Measurements from ENCODE around the gene CHRNB2.

CHRNB2 gene

DNA sequence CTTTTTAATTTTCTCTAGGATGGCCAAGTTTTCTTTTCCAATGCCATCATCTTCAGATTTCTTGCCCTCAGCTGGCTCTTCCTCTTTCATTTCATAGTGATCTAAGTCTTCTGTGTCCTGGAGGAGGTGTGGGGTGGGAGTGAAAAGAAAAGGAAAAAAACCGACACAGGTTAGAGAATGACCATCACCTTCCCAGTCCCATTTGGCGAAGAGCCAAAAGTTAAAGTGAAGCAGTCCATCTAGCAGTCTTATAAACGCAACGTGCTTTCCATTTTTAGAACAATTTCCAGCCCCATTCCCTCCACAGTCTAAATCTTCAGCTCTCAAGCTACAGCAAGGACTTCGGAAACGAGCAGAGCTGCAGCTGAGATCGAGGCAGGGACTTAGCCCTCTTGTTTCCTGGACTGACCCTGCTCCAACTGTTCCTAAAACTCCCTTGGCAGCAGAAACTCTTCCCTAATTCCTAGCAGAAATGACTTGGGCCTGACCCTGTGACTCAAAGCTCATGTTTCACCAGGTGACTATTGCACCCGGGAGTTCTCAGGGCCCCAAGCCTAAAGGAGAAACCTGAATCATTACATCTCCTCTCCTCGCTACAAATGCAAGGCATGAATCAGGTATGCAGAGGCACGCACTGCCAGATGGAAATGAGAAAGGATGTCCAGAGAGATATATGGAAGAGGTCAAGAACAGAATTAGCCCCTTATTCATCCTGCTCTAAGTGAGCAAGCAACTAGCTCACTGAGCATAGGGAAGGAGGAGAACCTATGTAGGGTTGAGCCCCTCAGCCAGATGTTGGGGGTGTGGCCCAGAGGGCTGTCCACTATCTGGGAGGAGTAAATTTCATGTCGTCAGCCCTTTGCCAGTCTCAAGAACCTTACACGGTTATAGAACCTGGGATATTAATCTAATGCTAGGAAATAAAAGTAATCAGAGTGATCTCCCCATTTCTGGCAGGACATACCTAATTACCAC is 14.2 kb upstream of the CHRNB2 start:
- DNase-seq = no peak

DNA sequence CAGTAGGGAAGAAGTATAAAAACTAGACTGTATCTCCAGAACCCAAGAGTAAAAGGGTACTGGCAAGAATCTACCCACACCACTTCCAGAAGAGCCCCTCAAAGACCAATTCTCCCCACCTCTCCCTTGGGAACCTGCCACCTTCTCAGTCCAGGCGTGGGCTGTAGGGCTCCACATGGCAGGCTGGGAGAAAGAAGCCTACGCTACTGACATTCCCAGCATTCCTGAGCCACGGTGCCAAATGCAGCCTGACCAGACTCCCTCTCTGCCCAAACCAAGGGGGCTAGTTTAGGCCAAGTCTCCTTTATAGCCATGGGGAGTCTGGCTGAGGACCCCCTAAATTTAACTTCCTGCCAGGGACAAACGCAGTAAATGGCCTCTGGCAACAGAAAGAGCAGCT is 11.2 kb upstream of the CHRNB2 start:
- DNase-seq = no peak

DNA sequence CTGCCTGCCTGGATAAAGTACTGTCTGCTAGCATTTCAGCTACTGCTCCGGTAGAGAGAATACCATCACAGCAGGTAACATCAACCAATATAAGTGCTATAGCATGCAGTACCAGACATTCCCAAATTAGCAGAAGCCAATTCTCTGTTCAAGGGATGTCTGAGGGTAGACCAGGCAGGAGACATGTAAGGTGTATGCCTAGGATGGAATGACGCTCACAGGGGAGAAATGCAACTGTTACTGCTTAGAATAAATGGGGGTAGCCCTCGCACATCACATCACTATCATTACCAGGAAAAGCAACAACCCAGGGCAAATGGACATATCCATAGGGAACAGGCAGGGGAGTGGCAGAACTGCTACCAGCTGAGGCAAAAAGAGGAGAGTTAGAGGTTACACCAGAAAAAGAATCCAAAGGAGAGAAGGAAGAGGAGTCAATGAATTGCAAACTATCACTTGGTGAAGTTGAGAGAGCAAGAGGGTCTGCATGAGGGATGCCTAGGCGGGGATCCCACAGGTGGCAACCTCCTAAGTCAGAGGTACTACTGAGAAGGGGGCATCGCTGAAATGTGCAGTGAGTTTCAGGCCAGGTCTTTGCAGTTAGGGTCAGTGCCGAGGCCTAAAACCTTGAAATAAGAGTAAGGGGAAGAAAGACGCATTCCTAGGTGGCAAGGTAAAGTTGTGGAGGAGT is 10.2 kb upstream of the CHRNB2 start:
- DNase-seq = no peak

DNA sequence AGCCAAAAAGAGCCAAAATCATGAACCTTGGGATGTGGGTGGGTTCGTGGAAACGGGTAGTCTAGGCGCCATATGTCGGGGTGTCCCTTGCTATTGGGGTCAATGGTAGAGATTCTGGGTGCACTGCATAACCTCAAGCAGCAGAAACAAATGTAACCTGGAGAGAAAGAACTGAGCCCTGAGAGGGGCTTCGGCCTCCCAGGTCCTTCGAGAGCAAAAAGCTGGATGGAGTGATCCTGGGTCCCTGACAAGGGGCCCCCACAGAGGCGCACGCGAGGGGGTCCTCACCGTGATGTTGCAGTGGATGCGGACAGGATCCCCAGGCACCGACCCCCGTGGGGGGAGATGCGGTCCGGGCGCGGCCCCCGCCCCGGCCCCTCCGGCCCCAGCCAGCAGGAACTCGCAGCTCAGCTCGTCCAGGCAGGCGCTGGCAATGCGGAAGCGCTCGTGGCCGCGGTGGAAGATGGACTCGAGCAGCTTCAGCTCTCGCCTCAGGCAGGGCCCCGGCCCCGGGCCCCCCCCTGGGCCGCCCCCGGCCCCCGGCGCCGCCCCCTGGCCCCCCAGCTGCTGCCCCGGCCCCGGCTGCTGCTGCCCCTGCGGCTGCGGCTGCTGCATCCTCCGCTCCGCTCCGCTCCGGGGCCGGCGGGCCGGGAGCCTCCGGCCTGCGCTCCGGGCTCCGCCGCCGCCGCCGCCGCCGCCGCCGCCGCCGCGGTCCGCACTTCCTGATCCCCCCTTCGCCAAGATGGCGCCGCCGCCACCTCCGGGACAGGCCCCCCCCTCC is 9.4 kb upstream of the CHRNB2 start, which contains the start of gene UBE2Q1:
Gene UBE2Q1 (minus strand): TSS at position 724 of the 781 bp plus-strand sequence. CDS start 109 bp downstream, at position 615.
- no peak for DNase-seq

DNA sequence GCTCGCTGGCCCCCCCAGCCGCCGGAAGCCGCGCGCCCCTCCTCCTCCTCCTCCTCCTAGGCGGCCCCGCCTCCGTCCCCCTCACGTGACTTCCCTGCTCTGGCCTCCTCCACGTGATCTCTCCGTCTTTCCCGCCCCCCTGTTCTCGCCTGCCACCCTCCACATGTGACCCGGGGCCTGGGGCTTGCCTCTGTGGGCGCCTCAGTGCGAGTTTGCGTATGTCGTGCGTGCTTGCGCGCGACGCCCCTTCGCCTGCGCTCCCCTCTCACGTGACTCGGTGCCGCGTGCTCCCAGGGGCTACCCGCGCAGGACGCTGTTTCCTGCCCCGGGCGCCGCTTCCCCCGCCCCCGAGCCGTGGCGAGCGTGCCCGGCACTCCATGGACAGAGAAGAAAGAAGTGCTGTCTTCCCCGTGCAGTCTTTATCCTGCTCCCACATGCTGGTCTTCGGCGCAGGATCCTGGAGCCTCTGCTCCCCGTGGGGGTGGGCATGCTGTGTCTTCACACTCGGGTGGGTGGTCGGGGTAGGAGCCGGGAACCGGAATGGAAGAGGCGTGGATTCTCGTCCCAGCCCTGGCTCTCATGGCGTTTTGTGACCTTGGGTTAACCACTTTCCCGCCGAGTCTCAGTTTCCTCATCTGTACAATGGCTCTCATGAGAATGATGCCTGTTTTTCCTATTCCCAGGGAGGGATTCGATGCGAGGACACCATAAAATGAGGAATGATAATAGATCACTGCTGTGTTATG is 8.7 kb upstream of the CHRNB2 start:
- DNase-seq = peak; percentile 94

DNA sequence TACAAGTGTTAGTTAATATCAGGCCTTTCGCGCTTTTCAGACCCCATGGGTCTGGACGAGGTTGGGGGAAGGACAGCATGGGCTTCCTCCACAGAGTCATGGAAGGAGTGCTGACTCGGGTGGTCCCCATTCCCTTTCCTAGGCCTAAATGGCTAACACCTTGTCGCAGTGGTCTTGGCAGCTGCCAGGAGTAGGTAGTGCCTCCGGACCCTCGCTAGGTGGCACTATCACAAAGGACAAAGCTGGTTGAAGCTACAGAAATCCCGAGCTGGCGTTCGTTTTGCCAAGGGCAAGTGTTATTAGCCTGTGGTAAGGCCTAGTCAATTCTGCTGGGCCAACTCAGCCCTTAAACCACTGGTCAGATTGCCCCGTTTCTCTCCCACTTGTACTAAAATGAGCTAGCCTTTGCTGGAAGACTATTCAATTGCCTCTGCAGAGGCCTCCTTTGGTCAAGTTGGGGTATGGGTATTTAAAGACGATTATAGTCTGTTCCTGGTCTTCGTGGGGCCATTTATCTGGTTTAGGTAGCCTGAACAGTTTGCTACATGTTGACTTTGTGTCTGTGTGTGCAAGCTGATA is 8.0 kb upstream of the CHRNB2 start:
- peak; percentile 72 for DNase-seq

DNA sequence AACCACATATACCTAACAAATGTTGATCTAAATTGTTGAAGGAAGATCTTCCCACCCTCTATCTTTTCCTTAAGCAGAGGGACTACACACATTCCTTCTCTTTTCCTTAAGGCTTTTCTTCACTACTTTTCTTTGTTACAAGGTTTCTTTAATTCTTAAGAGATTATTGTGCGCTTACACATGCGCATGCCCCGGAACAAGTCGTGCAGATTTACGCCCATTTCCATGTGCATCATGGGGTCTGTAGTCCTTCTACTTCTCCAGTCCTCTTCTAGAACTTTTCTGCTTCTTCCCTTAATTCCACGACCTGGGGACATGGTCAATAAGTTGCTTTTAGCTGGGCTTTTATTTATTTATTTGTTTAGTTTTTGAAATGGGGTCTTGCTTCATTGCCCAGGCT is 1.7 kb upstream of the CHRNB2 start:
- DNase-seq = no peak

DNA sequence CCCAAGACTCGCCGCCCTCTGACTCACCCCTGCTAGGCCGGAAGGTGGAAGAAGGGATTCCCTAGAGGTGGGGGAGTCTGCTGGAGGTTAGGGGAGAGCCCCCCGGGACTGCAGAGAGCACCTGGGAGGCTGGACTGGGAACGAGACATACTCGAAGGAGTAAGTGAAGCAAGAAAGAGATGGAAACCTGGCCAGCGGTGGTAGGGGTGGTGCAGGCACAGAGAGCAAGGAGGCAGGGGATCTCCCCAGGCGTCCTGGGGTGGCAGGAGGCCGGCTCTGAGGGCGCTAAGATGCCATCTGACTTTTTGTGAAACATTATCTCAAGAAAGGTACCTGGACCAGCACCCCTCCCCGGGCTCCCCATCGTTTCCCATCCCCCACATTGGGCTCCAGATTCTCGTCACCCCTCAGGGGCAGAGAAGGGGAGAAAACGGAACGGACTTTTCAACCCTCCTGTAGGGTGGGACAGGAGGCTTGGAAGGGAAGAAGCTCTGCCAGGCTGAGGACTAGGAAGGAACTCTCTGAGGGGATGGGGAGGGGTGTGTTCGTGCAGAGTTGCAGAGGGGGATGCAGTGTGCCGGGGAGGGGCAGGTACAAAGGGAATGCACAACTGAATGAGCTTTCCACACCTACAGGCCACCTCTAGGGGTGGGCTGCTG is 708 bp downstream of the CHRNB2 start:
- DNase-seq = peak; percentile 7

DNA sequence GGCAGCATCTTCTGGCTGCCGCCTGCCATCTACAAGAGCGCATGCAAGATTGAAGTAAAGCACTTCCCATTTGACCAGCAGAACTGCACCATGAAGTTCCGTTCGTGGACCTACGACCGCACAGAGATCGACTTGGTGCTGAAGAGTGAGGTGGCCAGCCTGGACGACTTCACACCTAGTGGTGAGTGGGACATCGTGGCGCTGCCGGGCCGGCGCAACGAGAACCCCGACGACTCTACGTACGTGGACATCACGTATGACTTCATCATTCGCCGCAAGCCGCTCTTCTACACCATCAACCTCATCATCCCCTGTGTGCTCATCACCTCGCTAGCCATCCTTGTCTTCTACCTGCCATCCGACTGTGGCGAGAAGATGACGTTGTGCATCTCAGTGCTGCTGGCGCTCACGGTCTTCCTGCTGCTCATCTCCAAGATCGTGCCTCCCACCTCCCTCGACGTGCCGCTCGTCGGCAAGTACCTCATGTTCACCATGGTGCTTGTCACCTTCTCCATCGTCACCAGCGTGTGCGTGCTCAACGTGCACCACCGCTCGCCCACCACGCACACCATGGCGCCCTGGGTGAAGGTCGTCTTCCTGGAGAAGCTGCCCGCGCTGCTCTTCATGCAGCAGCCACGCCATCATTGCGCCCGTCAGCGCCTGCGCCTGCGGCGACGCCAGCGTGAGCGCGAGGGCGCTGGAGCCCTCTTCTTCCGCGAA is 3.8 kb downstream of the CHRNB2 start:
- no peak for DNase-seq

DNA sequence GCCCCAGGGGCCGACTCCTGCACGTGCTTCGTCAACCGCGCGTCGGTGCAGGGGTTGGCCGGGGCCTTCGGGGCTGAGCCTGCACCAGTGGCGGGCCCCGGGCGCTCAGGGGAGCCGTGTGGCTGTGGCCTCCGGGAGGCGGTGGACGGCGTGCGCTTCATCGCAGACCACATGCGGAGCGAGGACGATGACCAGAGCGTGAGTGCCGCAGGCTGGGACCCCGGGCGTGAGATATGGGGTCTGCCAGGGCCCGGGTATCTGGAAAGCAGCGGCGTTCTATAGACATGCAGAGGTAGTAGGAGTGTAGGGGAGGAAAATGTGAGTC is 4.3 kb downstream of the CHRNB2 start:
- DNase-seq = no peak

DNA sequence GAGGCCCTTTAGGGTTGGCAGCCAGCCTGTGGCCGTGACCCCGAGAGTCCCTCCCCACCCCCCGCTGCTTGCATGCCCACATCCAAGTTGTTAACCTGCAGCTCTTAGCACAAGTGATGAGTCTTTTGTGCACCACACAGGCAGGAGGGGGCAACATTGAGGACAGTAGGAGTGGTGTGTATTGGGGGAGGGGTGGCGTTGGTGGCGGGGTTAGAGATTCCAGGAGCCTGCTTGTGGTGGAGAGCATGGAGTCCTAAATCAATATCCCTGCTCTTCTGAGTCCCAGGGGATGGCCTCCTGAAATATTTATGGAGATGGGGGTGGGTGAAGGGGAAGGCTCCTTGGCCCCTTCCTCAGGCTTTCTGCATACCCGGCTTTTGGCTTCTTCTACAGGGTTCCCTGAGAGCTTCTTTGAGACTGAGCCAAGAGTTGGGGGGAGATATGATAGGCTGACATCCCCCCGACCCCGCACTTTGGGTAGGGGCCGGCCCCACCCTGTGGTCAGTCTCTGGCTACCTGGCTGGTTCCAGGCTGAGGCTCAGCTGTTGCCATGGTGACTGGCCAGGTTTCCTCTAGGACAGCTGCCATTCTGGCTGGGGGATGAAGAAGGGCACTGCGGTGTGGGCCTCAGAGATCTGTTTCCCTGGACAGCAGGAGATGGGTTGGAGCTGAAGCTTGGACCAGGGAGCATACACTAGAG is 5.0 kb downstream of the CHRNB2 start:
- no peak for DNase-seq

DNA sequence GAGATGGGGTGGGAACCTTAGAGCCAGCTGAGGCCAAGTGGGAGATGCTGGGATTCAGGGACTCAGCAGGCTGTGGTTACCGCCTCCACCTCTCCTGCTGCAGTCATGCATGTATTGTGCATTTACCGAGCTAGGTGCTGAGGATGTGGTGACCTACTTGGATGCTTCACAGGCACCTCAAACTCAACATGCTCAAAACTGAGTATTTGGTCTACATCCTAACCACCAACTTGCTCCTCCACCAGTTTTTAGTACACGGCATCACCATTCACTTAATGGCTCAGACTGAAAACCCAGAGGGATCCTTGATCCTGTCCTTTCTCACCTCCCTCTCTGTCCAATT is 5.6 kb downstream of the CHRNB2 start:
- DNase-seq = no peak

DNA sequence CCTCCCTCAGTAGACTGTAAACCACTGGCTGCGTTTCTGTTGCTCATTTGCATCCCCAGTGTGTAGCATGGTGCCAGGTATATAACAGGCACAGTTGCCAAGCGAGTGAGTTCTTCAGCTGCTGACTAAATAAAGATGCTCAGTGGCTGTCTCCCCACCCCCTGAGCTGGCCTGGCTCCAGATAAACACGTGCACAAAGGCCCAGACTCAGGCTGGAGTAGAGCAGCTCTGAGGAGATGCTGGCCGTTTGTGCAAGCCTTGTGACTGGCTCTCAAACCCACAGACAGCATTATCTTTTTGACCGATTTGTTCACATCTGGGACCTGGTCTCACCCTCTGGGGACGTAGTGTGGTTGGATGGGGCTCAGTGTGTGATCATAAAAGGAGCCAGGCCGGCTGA is 7.1 kb downstream of the CHRNB2 start:
- DNase-seq = no peak

DNA sequence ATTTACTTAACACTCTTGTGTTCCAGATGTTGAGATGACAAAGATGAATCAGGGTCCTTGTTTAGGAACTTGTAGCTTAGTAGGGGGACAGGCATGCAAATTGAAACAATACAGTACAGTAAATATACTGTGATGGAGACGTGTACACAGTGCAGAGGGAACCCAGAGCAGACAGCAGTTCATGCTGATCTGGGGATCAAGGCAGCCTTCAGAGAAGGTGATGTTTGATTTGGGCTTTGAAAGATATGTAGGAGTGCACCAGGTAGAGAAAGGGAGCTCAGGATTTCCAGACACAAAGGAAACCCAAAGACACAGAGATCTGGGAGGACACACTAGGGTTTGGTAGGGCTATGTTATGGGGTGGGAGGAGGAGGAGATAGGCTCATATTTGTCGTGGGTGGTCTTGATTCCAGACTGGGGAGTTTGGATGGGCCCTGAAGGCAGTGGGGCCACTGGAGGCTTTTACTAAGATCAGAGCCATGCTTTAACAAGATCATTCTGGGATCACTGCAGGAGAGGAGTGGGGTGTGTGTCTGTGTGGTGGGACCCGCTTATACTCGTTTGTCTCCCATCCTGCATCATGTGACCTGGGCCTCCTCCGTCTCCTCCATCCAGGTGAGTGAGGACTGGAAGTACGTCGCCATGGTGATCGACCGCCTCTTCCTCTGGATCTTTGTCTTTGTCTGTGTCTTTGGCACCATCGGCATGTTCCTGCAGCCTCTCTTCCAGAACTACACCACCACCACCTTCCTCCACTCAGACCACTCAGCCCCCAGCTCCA is 7.8 kb downstream of the CHRNB2 start:
- DNase-seq = no peak

DNA sequence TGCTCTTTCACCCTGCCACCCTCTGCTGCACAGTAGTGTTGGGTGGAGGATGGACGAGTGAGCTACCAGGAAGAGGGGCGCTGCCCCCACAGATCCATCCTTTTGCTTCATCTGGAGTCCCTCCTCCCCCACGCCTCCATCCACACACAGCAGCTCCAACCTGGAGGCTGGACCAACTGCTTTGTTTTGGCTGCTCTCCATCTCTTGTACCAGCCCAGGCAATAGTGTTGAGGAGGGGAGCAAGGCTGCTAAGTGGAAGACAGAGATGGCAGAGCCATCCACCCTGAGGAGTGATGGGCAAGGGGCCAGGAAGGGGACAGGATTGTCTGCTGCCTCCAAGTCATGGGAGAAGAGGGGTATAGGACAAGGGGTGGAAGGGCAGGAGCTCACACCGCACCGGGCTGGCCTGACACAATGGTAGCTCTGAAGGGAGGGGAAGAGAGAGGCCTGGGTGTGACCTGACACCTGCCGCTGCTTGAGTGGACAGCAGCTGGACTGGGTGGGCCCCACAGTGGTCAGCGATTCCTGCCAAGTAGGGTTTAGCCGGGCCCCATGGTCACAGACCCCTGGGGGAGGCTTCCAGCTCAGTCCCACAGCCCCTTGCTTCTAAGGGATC is 8.5 kb downstream of the CHRNB2 start:
- DNase-seq = no peak

DNA sequence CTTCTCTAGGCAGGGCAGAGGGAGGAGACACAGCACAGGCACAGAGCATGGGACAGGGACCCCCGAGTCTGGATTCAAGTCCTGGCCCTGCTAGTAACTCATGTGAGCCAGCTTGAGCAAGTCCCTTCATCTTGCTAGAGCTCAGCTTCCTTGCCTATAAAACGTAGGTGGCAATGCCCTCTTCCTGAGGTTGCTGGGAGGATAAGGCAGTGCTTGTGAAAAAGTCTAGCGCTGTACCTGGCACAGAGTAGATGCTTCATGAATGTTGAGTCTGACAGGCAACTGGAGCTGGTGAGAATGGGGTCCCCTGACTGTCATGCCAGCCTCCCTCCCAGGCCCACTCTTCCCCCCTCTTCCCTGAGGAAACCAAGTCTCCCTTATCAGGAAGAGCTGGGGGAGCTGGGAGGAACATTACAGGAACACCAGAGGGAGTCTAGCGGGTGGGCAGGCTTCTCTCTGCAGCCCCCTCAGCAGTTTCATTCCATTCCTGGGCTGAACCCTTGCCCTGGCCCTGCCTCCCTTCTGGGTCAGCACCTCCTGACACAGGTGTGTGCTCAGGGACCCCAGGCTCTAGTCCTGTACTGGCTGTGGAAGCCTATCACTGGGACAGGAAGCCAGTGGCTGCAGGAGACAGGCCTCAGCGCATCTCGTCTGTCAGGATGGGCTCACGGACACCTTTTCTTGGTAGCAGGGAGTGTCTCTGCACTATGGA is 9.9 kb downstream of the CHRNB2 start:
- no peak for DNase-seq

DNA sequence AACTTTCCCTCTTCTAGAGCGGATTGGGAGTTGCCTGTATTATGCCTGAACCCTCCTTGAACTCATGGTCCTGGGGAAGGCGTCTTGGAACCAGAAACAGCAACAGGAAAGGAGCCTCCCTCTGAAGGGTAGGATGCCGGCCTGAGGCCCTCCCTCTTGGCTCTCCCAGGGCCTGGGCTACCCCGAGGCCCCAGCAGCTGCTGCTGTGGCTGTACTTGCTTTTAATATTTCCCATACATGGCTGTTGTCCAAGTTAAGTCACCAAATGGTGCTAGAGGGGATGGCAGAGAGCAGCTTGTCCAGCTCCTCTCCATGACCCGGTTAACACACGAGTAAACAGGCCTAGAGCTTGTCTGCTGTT is 10.5 kb downstream of the CHRNB2 start:
- DNase-seq = no peak

DNA sequence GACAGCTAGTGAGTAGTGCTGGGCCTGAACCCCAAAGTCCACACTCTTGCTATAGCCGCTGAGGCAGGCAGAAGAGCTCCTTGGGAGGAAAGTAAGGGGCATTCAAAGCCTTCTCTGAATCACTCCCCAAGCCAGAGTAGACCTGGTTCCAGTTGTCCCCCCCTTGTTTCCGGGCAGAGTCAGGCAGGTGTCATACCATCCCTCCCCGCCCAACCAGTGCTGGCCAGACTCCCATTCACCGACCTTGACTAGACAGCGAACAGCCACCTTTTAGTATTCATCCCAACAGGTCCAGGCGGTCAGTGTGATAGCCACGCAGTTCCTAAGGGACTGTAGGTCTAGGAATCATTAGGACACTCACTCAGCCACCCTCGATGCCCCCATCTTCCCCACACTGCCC is 11.8 kb downstream of the CHRNB2 start:
- DNase-seq = no peak

DNA sequence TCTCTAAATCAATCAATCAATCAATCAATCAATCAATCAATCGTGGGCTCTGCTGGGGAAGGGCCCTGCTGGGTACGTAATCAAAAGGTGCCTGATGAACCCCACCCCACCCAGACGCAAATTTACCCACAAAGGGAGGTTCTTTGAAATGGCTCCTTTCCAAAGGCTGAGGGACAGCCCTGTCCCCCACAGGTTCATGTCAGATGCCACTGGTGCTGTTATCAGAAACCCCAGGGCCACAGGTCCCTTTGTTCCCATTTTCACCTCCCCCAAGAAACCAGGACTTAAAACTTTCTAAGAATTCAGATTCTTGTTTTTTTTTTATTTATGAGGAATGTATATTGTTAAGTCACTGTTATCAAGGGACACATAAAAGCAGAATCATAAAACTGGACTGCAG is 14.2 kb downstream of the CHRNB2 start:
- no peak for DNase-seq

Data from T1000 (cell line).